HG03039 (cell line): ENCODE data around the gene OTOP2.

Experiments used
- ATAC-seq: cut with Tn5 transposase; IDR thresholded peaks from one replicate; pipeline ENCODE4 v1.9.1; 2021; ENCODE audit warnings: mild to moderate bottlenecking, moderate library complexity; ENCODE audit not compliant: unreplicated experiment

OTOP2 gene

DNA sequence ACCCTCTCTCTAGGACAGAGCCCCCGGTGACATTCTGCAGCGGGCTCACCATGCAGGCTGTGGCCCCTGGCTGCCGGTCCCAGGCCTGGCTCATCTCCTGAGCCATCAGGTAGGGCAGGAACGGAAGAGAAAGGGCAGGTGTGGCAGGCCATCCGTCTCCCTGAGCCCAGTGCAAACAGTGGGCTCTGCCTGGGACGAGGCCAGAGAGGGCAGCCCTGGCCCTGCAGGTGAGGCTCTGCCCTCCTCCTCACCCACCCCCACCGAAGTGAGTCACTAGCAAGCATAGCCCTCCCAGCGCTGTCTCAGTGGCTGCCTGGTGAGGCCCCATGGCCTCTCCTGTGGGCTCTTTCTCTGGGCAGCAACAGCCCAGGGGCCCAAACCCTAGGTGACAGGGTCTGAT lies 26.1 kb downstream of the OTOP2 start:
- ATAC-seq = no peak

DNA sequence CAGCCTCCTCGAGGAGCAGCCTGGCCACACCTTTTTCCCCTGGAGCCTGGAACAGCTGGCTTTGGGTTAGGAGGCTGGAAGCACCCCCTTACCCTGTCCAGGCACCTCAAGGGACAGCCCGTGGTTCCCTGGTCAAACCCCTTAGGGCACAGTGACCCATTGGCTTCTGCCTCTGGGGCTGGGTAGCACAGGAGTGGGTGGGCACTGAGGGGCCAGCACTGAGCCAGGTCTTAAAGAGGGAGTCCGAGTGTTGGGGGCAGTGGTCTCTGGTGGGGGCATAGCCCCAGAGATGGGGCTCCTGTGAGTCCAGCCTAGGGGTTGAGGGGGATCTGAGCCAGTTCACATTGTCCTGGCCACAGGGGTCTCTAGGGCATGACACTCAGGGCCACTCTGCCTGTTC lies 27.0 kb downstream of the OTOP2 start:
- no peak for ATAC-seq

DNA sequence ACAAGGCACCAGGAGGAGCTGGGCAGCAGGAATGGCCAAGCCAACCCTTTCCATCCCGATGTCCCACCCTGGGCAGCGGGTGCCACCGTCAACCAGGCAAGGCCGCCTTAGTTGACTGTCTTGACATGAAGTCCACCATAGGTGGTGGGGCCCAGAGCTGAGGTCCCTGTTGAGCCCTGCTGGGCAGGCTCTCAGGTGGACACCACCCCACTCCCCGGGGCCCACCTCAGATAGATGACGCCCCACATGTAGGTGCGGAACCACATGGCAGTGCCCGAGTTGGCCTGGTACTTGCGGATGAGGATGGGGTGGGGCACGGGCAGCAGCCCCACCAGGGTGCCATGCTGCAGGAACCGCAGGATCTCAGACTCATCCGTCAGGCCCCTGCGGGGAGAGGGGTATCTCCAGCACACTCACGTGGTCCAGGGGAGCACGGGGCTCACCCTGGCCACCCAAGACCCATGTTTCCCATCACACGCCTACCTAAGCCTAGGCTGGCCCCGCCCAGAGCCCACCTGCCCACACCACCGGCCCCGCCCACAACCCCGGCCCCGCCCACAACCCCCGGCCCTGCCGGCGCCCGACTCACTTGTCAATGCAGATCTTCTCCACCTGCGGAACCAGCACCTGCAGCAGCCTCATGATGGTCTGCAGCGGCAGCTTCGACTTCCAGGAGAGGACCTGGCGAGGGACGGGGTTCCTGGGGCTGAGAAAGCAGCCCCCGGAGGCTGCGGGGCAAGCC lies 27.8 kb downstream of the OTOP2 start:
- ATAC-seq = no peak

DNA sequence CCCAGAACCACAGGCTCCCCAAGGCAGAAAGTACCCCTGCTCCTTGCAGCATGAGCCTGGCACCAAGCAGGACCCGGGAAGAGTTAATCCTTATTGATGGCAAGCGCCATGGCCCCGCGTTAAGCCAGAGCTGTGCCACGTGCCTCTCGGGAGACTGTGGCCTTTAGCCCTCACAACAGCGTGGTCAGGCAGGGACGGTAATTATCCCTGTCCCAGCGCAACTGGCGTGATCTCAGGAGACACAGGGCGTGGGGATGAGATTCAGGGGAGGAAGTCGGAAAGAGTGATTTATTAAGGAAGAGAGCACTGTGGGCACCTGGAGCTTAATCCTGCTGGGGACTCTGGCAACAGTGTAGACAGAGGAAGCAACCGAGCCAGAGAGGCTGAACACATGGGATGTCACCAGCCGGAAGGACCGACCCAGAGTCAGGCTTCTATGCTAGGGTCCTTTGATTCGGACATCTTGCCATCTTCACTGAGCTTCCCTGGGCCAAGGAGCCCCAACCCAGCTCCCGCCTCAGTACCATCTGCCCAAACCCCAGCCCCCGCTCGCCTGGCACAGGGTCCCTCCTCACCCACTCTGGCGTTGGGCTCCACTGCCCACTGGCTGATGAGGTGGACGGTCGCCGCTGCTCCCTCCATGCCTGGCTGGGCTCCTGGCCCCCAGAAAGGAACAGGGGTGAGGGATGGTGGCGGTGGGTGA lies 28.5 kb downstream of the OTOP2 start:
- no peak for ATAC-seq

DNA sequence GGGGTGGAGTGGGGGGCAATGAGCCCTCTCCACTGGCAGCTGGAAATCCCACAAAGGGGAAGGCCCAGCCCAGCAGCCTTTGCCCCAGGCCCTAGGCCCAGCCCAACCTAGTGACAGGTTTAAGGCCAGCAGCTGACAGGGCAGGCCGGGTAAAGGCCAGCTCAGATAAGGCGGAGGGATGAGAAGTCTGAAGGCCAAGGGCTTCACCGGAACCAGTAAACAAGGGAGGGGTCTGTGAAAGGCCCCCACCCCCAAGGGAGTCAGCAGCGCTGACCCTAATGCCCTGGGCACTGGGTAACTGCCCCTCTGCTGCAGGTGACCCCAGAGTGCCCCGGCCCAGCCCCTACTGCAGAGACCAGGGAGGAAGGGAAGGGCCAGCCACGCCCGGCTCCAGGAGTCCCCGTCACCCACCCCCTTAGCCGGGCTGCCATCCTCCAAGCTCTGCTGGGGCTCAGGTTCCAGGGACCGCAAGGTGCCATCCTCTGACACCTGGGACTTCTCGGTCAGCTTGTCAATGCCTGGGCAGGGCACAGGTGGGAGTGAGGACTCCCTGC lies 29.1 kb downstream of the OTOP2 start:
- ATAC-seq = no peak

DNA sequence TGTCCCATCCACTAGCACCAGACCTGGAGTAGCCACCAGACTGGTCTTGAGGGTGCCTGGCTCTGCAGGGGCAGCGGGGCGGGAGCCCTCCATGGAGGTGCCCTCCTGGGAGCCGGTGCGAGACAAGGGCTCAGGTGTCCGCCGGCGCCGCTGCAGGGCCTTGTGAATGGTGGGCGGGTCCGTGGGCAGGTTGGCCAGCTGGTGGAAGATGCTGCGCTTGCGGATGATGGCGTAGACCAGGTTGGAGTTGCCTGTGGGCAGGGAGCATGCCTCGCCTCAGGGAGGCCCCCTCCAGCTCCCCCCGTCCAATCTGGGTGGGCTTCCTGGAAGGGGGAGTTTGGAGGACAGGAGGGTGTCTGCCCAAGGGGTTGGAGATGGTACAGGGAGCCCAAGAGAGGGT lies 30.0 kb downstream of the OTOP2 start:
- no peak for ATAC-seq

DNA sequence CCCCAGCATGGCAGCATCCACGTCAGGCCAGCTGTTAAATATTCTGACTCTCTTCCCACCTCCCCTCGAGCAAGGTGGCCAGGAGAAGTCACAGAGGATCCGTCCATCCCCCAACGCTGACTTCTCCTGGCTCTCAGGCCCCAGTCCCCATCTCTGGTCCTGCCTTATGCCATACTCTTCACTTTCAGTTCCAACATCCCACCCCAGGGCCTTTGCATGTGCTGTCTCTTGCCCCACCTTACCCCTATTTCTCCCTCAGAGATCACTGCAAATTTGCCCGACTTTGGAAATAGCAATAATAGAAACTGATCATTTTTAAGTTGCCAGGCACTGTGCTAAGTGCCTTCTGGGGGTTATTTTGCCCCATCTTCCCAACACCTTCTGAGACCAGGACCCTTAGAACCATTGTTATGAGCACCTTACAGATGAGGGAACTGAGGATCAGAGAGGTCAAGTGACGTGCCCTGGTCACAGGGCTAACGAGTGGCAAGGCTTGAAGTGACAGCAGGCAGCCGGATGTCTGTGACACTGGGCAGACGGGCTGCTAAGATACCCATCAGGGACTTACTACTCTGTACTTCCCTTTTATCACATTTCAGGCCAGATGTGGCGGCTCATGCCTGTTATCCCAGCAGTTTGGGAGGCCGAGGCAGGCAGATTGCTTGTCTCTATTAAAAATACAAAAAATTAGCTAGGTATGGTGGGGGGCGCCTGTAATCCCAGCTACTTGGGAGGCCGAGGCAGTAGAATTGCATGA lies 30.8 kb downstream of the OTOP2 start:
- ATAC-seq = no peak

DNA sequence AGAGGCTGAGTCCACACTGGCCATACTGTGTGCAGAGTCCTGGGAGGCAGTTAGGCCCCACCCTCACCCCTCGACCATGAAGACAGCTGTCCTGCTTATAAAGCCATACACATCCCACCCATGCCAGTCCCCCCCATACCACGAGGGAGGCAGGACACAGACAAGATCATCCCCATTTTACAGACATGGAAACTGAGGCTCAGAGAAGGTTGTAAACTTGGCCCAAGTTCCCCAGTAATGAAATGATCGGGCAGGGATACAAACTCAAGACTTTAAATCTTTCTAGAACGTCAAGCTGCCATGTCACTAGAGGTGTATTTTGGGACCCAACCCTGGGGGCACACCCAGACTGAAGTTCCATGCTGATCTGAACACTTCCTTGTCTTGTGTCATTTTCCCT lies 32.0 kb downstream of the OTOP2 start:
- ATAC-seq = no peak

DNA sequence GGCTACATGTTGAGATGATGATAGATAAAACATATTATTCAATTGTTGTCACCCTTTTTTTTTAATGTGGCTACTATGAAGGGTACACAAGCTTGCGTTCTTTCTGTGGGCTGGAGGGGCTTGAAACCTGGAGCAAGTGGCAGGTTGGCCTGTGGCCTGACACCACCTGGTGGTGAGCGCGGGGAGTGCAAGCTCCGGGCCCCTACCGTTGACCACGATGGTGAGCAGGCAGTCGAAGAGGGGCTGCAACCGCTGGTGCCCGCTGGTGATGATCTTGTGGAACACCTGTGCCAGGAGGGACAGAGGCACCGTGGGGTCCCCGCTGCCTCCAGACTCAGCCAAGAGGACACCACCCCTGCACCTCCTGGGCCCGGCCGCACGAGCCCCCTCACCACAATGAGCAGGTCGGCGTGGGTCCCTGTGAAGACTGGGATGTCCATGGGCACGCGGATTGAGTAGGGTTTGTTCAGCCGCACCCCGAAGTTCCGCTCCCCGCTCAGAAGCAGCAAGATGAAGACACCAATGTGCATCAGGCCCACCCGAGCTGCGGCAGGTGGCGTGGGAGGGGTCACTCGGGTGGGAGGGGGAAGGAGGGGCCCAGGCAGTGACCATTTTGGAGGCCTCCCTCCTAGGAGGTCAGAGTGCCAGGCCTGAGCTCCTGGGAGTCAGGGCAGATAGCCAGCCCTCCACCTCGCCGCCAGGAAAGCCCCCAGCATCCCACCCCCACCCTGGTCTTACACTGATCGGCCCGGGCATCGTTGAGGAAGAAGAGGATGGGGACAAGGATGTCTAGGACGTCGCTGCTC lies 34.1 kb downstream of the OTOP2 start:
- ATAC-seq = no peak

DNA sequence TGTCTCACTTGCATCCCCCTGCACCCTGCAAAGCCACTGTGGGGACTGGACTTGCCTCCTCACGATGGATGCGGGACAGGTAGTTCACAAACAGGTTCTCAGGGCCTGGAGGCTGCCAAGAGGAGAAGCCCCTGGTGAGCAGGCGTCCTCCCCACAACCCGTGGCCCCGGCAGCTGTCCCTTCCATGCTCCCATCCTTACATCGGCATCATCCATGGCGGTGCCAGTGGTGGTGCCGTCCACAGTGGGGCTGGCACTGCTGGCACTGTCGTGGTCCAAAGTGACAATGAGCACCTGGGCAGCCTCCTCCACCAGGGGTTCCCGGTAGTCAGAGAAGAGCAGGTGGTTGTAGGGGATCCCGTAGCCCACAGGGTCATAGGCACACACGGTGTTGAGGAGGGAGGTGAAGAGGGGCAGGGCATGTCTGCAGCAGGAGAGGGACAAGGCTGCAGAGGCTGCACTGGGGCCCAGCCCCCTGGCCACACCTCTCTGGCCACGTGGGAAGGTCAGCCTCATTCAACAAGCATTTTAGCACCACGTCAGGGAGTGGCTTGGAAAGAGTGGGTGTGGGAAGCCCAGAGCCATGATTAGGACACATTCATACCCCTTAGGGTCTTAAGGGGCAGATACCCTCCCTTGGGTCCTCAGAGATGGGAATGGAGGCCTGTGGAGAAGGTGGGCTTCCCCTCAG lies 35.9 kb downstream of the OTOP2 start:
- no peak for ATAC-seq

DNA sequence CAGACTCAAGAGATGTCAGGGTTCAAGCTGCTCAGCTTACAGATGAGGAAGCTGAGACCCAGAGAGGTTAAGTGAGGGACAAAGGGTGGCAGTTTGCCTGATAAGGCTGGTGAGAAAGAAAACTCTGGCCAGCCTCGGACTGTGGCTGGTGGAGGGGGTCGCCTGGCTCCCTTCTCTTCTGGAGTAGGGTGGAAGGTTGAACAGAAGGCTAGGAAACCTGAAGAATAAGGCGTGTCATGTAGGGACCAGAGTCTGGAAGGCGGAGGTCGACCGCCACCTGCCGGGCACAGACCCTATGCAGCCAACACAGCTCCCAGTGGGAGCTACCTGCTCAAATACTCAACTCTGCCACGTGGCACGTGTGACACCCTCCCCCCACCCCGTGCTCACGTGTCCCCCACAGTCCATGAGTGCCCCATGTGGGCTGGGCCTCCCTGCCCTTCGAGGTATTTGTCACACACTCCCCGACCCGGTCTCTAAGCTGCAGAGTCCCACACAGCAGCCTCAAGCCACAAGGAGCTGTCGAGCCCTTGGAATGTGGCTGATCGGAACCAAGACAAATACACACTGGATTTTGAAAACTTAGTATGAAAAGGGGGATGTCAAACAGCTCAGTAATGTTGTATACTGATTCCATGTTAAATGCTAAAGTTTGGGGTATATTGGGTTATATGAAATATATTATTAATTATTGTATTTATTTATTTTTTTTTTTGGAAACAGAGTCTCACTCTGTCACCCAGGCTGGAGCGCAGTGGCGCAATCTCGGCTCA lies 36.7 kb downstream of the OTOP2 start:
- no peak for ATAC-seq

DNA sequence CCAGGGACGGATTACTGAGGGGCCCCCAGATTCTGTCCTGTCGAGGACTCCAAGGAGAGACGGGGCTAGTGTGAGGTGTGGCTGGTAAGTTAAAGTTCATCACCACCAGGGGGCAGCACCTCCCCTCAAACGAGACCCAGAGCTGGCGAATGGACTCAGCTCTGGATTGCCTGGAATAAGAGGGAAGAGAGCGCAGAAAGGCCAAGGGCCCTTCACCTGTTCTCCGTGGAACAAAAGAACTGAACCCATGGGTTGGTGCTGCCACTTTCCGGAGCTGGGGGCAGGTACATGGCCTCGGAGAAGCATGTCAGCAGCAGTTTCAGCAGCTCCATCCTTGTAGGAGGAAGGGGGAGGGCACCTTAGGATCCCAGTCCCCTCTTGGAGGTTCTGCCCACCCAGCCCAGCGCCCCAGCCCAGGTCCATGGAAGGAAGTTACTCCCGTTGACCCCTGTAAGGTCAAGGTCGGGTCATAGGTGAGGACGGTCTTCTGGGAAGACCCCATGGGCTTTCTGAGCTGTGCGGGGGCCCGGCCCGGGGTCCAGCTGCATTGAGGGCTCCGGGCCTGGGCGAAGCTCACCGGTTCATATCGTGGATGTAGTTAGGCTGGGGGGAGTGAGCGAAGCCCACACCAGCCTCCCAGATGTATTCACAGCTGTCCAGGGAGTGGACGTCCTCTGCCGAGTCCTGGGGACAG lies 37.7 kb downstream of the OTOP2 start:
- no peak for ATAC-seq

DNA sequence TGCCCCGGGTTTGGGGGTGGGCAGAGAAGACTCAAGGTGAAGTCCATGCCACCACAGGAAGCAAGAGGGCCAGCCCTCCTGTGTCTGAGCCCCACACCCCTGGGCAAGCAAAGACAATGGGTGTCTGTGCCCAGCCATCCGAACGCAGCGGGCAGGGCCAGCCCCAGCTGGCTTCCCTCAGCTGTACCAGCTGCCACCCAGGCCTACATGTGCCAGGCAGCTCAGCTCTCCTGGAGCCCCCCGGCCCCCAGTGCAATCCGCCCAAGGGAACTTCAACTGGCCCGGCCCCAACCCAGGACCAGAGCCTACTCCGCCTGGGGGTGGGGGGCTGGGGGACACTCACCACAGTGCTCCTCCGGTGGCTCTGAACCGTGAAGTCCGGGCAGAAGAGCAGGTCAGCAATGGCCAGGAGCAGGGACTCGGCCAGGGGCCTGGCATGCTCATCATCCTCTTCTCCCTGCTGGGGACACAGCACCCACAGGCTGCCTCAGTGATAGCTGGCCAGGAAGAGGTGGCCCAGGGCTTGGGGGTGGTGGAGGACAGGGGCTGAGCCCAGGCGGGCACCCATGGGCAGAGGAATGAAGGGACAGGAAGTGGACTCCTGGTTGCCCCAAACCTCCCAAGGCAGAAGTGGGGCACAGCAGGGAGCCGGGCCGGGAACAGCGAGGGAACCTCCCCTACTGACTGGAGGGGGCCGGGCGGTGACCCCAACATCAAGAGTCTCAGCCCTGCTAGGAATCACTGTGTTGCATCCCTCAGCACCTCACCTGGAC lies 38.7 kb downstream of the OTOP2 start:
- no peak for ATAC-seq

DNA sequence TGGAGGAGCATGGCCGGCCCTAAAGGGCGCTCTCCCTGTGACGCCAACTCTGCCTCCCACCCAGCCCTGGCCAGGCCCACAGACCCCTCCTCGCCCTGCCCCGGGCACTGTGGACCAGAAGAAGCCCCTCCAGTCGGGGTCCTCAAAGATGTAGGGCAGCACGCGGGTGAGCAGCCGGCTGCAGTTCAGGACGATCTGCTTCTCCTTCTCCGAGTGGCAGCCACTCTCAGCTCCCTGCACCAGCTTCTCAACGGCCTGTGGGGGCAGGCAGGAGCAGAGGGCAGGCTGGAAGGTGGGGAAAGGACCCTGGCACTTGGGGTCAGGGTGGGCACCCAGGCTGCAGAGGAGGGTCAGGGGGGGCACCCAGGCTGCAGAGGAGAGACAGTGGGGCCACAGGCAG lies 39.6 kb downstream of the OTOP2 start:
- no peak for ATAC-seq

DNA sequence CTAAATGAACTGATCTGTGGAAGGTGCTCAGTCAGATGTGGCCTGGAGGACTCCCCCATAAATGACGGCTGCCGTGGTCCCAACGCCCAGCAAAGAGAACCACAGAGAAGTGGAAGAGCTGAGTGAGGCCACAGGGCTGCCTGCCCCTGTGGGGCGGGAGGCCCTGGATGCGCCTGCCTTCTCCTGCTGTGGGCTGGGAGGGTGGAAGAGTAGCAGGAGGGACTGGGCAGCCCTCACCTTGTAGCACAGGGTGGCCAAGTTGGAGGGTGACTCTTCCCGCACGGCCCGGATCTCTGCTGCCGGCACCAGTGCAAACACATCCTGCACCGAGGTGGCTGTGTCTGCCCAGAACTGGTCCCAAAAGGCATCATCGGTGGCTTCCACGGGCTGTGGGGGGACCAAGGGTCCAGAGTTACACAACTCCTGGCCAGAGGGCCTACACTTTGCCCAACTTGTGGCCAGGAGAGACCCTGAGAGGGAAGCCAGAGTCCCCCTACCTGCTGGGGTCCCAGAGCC lies 40.2 kb downstream of the OTOP2 start:
- no peak for ATAC-seq

DNA sequence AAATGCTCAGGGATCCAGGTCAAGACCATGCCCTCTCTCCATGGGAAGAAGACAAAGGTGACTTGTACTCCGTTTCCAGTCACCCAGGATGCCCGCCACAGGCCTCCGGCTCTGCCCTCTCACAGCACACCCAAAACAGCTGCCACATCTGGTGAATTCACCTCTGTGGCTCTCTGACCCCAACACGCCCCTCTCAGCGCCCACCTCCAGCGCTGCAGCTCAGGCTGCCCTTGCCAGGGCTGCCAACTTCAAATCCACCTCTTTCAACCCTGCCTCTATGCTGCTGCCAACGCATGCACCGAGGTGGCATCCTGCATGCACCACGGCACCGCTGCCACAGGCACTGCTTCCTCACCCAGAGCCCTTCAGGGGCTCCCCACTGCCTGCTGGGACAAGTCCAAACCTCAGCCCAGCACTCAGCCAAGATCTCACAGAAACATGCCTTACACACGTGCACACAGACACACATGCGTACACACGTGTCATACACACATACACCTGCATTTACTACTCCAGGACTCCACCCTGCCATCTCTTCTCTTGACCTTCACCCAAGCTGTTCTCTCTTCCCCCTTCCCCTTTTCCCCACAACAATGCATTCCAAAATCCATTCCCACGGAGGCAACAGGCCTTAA lies 41.0 kb downstream of the OTOP2 start:
- no peak for ATAC-seq

DNA sequence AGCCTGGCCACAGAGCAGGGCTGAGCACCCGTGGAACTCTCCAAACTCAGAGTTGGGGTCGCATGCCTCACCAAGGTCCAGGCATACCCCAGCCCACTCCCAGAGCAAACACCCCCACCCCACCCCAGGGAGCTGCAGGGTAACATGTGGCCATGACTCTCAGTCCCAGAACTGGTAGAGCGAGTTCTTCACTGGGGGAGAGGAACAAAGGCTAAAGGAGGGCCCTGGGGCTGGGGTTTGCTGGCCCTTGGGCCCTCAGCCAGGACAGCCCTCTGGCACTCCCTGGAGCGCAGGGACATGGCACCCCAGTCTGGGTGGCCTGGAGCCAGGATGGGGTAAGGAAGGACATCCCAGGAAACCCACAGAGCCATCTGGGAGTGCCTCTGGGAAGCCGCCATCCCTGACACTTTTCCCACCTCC lies 44.3 kb downstream of the OTOP2 start:
- no peak for ATAC-seq
